ENCODE results near the gene GOPC. TPM values are rescaled to one million over a fixed set of nuclear protein-coding genes. Genes with fewer than 3 reads are reported as not detected.
A peak's percentile ranks its signal among the peaks of the same experiment; 100 is the strongest.

GOPC gene
- total and polyA plus RNA-seq, 3 experiments from 2014 or later: 15.5 to 22.0 (median 21.2) TPM

DNA sequence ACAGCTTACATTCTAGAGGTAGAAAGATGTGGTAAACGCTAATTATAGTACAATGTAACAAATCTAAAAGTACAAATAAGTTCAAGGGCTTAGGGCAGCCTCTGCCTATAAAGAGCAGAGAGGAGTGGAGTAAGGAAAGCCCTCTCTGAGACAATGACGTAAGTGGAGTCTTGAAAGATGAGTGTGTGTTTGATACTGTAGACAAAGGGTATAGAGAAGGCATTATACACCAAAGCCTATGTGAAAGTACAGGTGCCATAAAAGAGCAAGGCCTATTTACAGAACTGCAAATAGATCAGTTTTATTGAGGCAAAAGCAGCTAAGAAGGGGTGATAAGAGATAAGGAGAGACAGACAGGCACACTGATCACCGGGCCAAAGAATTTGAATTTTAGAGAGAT lies 10.9 kb downstream of the GOPC start:
- H3K9me3 Mint-ChIP-seq: no peaks in the 10 kb centered on the region
- ChIA-PET CTCF (no interaction called here), POLR2A (no interaction called here)
- Histone ChIP-seq H3K9me3 (ENCODE audit: low read length) (no peaks in the 10 kb centered on the region), H3K27ac (ENCODE audit: low read depth, low read length) (no peak overlapping the region), H3K36me3 (ENCODE audit: insufficient read depth, low read length) (no peaks in the 10 kb centered on the region), H3K4me3 (ENCODE audit: low read length) (no peak overlapping the region), H3K4me1 (ENCODE audit: insufficient read depth, low read length) (peaks cover 4% of the 10 kb centered on the region), H3K27me3 (ENCODE audit: insufficient read depth, low read length, poor library complexity, severe bottlenecking) (no peaks in the 10 kb centered on the region)
- H3K27me3 Mint-ChIP-seq: no peaks in the 10 kb centered on the region
- H3K36me3 Mint-ChIP-seq: peaks cover 0 to 24% (median 17%) of the 10 kb centered on the region in 3 donors
- peaks cover 21 to 33% (median 26%) of the 10 kb centered on the region in 3 donors for H3K4me1 Mint-ChIP-seq
- no peak for DNase-seq
- peak overlapping the region in 2 of 8 donors; percentile 6 to 7 for H3K27ac Mint-ChIP-seq
- no peak overlapping the region for H3K4me3 Mint-ChIP-seq

DNA sequence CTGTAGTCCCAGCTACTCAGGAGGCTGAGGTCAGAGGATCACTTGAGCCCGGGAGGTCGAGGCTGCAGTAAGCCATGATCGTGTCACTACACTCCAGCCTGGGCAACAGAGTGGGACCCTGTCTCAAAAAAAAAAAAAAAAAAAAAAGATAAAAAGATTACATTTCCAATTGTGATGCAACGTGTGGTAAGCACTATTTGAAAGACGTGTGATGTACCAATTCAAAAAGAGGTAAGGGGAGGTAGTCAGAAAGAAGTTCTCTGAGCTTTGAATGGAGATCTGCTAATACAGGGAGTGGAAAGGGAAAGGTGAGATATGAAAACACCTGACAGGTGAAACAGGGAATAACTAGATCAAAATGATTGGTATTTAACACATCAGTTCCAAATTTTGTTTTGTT lies 11.9 kb downstream of the GOPC start:
- peaks cover 4% of the 10 kb centered on the region for H3K4me1 ChIP-seq (ENCODE audit: insufficient read depth, low read length)
- H3K27ac ChIP-seq (ENCODE audit: low read depth, low read length): no peak overlapping the region
- H3K9me3 ChIP-seq (ENCODE audit: low read length): no peaks in the 10 kb centered on the region
- Mint-ChIP-seq H3K27ac (no peak overlapping the region), H3K4me3 (no peak overlapping the region), H3K4me1 (peaks cover 22 to 41% (median 33%) of the 10 kb centered on the region in 3 donors), H3K27me3 (no peaks in the 10 kb centered on the region), H3K36me3 (peaks cover 0 to 18% (median 12%) of the 10 kb centered on the region in 3 donors), H3K9me3 (no peaks in the 10 kb centered on the region)
- no peaks in the 10 kb centered on the region for H3K36me3 ChIP-seq (ENCODE audit: insufficient read depth, low read length)
- ChIA-PET CTCF (no interaction called here), POLR2A (no interaction called here)
- H3K27me3 ChIP-seq (ENCODE audit: insufficient read depth, low read length, poor library complexity, severe bottlenecking): no peaks in the 10 kb centered on the region
- no peak for DNase-seq
- no peak overlapping the region for H3K4me3 ChIP-seq (ENCODE audit: low read length)

DNA sequence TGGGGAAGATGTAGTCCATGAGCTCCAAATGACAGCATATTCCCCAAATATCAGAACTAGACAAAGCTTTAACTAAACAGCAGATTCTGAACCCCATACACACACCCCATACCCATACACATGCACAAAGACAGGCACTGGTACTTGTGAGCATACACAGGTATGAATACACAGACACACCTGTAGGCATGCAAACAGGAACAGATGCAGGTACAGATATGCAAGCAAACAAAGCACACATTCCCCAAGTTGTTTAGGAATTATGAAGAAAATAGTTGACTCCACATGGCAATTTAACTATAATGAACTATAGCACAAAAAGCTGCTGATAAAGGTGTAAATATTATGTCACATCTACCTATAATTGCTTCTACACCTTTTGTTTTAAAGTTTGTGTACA lies 16.7 kb downstream of the GOPC start:
- ChIA-PET POLR2A (no interaction called here), CTCF (interaction anchor here (2.9 kb wide), 1 partner anchor 17 kb away, joined by 9 read pairs; the partner anchor contains the start of gene GOPC)
- Mint-ChIP-seq H3K4me3 (peak overlapping the region in 1 of 7 donors; percentile 9), H3K4me1 (peaks cover 43 to 74% (median 68%) of the 10 kb centered on the region in 3 donors), H3K27me3 (no peaks in the 10 kb centered on the region), H3K36me3 (peaks cover 0 to 26% (median 22%) of the 10 kb centered on the region in 3 donors), H3K9me3 (no peaks in the 10 kb centered on the region), H3K27ac (peak overlapping the region in 3 of 8 donors; percentile 17 to 45 (median 38))
- H3K36me3 ChIP-seq (ENCODE audit: insufficient read depth, low read length): no peaks in the 10 kb centered on the region
- DNase-seq: no peak
- H3K4me3 ChIP-seq (ENCODE audit: low read length): no peak overlapping the region
- H3K4me1 ChIP-seq (ENCODE audit: insufficient read depth, low read length): no peaks in the 10 kb centered on the region
- no peak overlapping the region for H3K27ac ChIP-seq (ENCODE audit: low read depth, low read length)
- H3K27me3 ChIP-seq (ENCODE audit: insufficient read depth, low read length, poor library complexity, severe bottlenecking): no peaks in the 10 kb centered on the region
- H3K9me3 ChIP-seq (ENCODE audit: low read length): no peaks in the 10 kb centered on the region

DNA sequence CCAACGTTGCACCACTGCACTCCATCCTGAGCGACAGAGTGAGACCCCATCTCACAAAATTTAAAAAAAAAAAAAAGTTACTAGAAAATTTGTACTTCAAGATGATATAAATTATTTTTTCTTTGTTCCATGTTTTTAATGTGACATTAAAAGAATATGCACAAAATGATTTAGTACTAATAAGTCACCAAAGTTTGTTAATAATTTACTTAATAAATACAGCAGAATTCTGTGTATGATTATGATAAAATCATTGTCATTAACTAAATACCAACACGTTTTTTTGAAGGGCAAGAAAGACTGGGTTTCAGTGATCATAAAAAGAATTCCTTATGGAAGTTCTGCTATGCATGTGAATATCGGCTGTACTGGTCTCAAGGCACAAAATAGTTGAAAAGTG lies 28.1 kb downstream of the GOPC start:
- H3K4me3 ChIP-seq (ENCODE audit: low read length): no peak overlapping the region
- no peak for DNase-seq
- Mint-ChIP-seq H3K4me3 (no peak overlapping the region), H3K27ac (no peak overlapping the region), H3K36me3 (peaks cover 0 to 61% (median 23%) of the 10 kb centered on the region in 3 donors), H3K27me3 (no peaks in the 10 kb centered on the region), H3K9me3 (no peaks in the 10 kb centered on the region), H3K4me1 (peaks cover 8 to 14% (median 11%) of the 10 kb centered on the region in 3 donors)
- H3K27ac ChIP-seq (ENCODE audit: low read depth, low read length): no peak overlapping the region
- H3K36me3 ChIP-seq (ENCODE audit: insufficient read depth, low read length): peaks cover 10% of the 10 kb centered on the region
- ChIA-PET POLR2A (no interaction called here), CTCF (no interaction called here)
- no peaks in the 10 kb centered on the region for H3K4me1 ChIP-seq (ENCODE audit: insufficient read depth, low read length)
- H3K9me3 ChIP-seq (ENCODE audit: low read length): no peaks in the 10 kb centered on the region
- H3K27me3 ChIP-seq (ENCODE audit: insufficient read depth, low read length, poor library complexity, severe bottlenecking): no peaks in the 10 kb centered on the region

DNA sequence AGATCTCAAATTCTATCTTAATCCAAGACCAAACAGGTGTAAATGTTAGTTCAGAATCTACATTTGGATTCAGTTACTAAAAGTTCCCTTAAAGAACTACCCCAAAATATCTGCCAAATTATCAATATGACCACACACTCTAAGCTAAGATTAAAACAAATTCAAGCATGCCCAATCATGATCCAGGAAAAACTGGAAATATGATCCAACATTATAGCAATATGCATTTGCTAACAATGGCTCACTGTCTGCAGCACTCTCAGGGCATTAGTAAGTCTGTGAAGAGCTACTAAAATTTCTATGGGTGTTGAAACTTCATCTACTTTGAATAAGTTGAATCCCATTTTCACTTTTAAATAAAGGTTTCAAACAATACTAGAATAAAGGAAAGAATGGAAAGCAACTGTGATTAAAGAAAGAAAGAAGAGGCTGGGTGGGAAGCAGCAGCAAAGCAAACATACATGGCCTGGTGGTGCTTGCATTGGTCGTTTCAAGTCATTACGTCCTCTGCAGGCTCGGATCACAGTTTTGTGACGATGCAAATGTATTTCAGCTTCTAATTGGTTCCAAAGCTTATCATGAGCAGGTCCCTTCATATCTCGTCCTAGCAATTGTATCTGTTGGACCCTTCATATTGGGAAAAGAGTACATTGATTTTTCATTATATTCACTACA lies 29.2 kb downstream of the GOPC start:
- ChIA-PET CTCF (no interaction called here), POLR2A (no interaction called here)
- Histone ChIP-seq H3K27ac (ENCODE audit: low read depth, low read length) (no peak overlapping the region), H3K36me3 (ENCODE audit: insufficient read depth, low read length) (peaks cover 20% of the 10 kb centered on the region), H3K27me3 (ENCODE audit: insufficient read depth, low read length, poor library complexity, severe bottlenecking) (no peaks in the 10 kb centered on the region), H3K4me3 (ENCODE audit: low read length) (no peak overlapping the region), H3K4me1 (ENCODE audit: insufficient read depth, low read length) (no peaks in the 10 kb centered on the region), H3K9me3 (ENCODE audit: low read length) (no peaks in the 10 kb centered on the region)
- H3K4me1 Mint-ChIP-seq: peaks cover 3 to 10% (median 8%) of the 10 kb centered on the region in 3 donors
- no peak for DNase-seq
- H3K36me3 Mint-ChIP-seq: peaks cover 0 to 65% (median 26%) of the 10 kb centered on the region in 3 donors
- H3K27ac Mint-ChIP-seq: no peak overlapping the region
- H3K27me3 Mint-ChIP-seq: no peaks in the 10 kb centered on the region
- H3K9me3 Mint-ChIP-seq: no peaks in the 10 kb centered on the region
- no peak overlapping the region for H3K4me3 Mint-ChIP-seq

DNA sequence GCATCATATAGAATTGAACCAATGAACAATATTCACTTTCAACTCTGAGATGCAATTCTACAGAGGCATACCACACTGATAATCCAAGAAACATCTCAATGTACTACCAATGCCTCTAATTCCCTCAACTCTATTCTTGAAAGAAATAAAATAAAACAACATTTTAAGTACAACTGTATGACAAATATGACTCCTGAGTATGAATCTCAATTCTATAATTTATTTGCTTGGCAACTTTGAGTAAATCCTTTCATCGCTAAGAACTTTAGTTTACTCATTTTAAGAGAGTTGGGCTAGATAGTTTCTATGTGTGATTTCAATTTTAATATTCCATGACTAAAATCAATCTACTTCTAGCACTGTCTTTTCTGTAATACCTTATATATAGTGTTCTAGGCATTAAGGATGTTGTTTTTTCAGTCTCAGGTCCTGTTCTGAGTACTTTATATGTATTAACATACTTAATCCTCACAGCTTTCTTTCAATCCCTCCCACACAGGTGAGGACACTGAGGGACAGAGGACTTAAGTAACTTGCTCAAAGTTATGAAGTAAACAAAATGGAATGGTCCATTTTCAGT lies 33.4 kb downstream of the GOPC start:
- H3K4me1 ChIP-seq (ENCODE audit: insufficient read depth, low read length): no peaks in the 10 kb centered on the region
- H3K27me3 ChIP-seq (ENCODE audit: insufficient read depth, low read length, poor library complexity, severe bottlenecking): no peaks in the 10 kb centered on the region
- DNase-seq: no peak
- Mint-ChIP-seq H3K27ac (no peak overlapping the region), H3K4me1 (peaks cover 3 to 10% (median 5%) of the 10 kb centered on the region in 3 donors), H3K36me3 (peaks cover 0 to 78% (median 24%) of the 10 kb centered on the region in 3 donors), H3K4me3 (no peak overlapping the region), H3K9me3 (no peaks in the 10 kb centered on the region), H3K27me3 (peaks cover 0 to 1% of the 10 kb centered on the region in 2 donors)
- POLR2A ChIA-PET: no interaction called here
- peaks cover 26% of the 10 kb centered on the region for H3K36me3 ChIP-seq (ENCODE audit: insufficient read depth, low read length)
- no peaks in the 10 kb centered on the region for H3K9me3 ChIP-seq (ENCODE audit: low read length)
- CTCF ChIA-PET: interaction anchor here (0.9 to 2.3 kb wide), 2 partner anchors 36 to 119 kb away, joined by 3 to 9 read pairs; no protein-coding TSS in a partner anchor
- H3K4me3 ChIP-seq (ENCODE audit: low read length): no peak overlapping the region
- H3K27ac ChIP-seq (ENCODE audit: low read depth, low read length): no peak overlapping the region

DNA sequence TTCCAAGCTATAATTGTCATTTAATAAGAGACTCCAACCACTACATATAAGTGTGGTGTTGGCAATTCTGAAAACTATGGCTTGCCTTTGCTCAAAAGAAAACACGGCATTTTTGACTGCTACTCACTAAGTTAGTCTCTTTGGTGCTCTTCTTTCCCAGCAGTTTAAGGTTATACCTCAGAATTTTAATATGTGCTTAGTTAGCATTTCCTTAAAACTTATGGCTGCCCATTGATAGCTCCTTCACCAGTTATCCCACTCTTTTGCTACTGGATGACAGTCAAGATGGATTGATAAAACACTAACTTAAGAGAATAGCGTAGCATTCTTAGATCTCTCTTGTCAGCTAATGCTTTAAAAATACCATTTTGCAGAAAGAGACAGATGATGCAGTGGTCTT lies 34.1 kb downstream of the GOPC start:
- Mint-ChIP-seq H3K9me3 (no peaks in the 10 kb centered on the region), H3K36me3 (peaks cover 0 to 73% (median 24%) of the 10 kb centered on the region in 3 donors), H3K4me1 (peaks cover 3 to 10% (median 5%) of the 10 kb centered on the region in 3 donors), H3K27me3 (peaks cover 0 to 1% of the 10 kb centered on the region in 2 donors), H3K4me3 (no peak overlapping the region), H3K27ac (no peak overlapping the region)
- no peaks in the 10 kb centered on the region for H3K9me3 ChIP-seq (ENCODE audit: low read length)
- POLR2A ChIA-PET: no interaction called here
- no peak overlapping the region for H3K27ac ChIP-seq (ENCODE audit: low read depth, low read length)
- H3K27me3 ChIP-seq (ENCODE audit: insufficient read depth, low read length, poor library complexity, severe bottlenecking): no peaks in the 10 kb centered on the region
- DNase-seq: no peak
- no peaks in the 10 kb centered on the region for H3K4me1 ChIP-seq (ENCODE audit: insufficient read depth, low read length)
- H3K4me3 ChIP-seq (ENCODE audit: low read length): no peak overlapping the region
- peaks cover 23% of the 10 kb centered on the region for H3K36me3 ChIP-seq (ENCODE audit: insufficient read depth, low read length)
- CTCF ChIA-PET: interaction anchor here (0.9 to 2.3 kb wide), 3 partner anchors 12 to 118 kb away, joined by 3 to 9 read pairs (median 6); no protein-coding TSS in a partner anchor

DNA sequence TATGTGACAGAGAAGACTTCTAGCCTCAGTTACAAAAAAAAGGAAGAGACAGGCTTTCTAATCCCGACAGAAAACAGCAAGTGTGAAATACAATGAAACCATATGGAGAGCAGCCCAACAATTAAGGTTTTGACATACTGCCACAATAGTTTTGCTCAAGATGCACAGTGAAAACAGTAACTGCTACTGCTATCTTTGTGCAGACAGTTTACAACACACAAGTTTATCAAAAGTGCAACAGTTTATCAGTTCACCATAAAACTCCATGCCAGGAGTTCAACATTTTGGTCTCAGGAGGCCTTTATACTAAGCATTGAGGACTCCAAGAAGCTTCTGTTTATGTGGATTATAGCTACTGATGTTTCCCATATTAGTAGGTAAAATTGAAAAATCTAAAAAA lies 37.6 kb downstream of the GOPC start:
- H3K36me3 Mint-ChIP-seq: peaks cover 0 to 67% (median 13%) of the 10 kb centered on the region in 3 donors
- H3K36me3 ChIP-seq (ENCODE audit: insufficient read depth, low read length): peaks cover 20% of the 10 kb centered on the region
- peaks cover 0 to 1% of the 10 kb centered on the region in 2 donors for H3K27me3 Mint-ChIP-seq
- no peaks in the 10 kb centered on the region for H3K9me3 ChIP-seq (ENCODE audit: low read length)
- no peak for DNase-seq
- H3K4me3 ChIP-seq (ENCODE audit: low read length): no peak overlapping the region
- H3K27ac ChIP-seq (ENCODE audit: low read depth, low read length): no peak overlapping the region
- H3K9me3 Mint-ChIP-seq: no peaks in the 10 kb centered on the region
- H3K4me1 Mint-ChIP-seq: peaks cover 0 to 3% (median 0%) of the 10 kb centered on the region in 3 donors
- H3K27ac Mint-ChIP-seq: peak overlapping the region in 3 of 8 donors; percentile 7 to 47 (median 33)
- no peak overlapping the region for H3K4me3 Mint-ChIP-seq
- H3K4me1 ChIP-seq (ENCODE audit: insufficient read depth, low read length): no peaks in the 10 kb centered on the region
- H3K27me3 ChIP-seq (ENCODE audit: insufficient read depth, low read length, poor library complexity, severe bottlenecking): no peaks in the 10 kb centered on the region
- ChIA-PET CTCF (interaction anchor here (1.1 to 1.5 kb wide), 3 partner anchors 9 to 86 kb away, joined by 3 read pairs; no protein-coding TSS in a partner anchor), POLR2A (no interaction called here)

Data from CD8-positive, alpha-beta memory T cell (primary cell).